IMR-90 (cell line): Measurements from ENCODE around the gene SNX1. TPM values are rescaled to one million over a fixed set of nuclear protein-coding genes. Genes with fewer than 3 reads are reported as not detected.

Source experiments
- ATAC-seq: fragments of 200-7000 bp; cut with Tn5 transposase; 2 replicates; pipeline ENCODE4 v1.9.1; 2020; ENCODE audit warnings: low read depth, mild to moderate bottlenecking, moderate library complexity
- BruUV-seq: library from RNA; stranded (reverse); fragments of 400-500 nt; replicated peaks from 2 replicates; lab custom pipeline; 2021; lab: Mats Ljungman, UMichigan
- CTCF ChIA-PET: fragments of 300-600 bp; formaldehyde crosslinking; extraction: SDS; loops from one replicate; lab custom pipeline; 2021; ENCODE audit warnings: antibody characterized with exemption; lab: Yijun Ruan, JAX
- POLR2A ChIA-PET: fragments of 300-600 bp; sonication (Branson Sonifier 250); formaldehyde crosslinking; loops from one replicate; lab custom pipeline; 2022; ENCODE audit warnings: antibody characterized with exemption; ENCODE audit not compliant: unreplicated experiment; lab: Charles Lee
- DNase-seq: peaks from one replicate; pipeline ENCODE4 v3.0.0; 2013
- H2AFZ ChIP-seq: replicated peaks from 2 replicates; pipeline ENCODE3; 2013; ENCODE audit warnings: low read length, mild to moderate bottlenecking; ENCODE audit not compliant: poor library complexity
- H2AK5ac ChIP-seq: 2 replicates; pipeline ENCODE4 v1.6.1; 2013; ENCODE audit warnings: low read depth, low read length, inconsistent platforms
- H2AK9ac ChIP-seq: replicated peaks from 2 replicates; pipeline ENCODE3; 2013; ENCODE audit warnings: mild to moderate bottlenecking, low read depth, low read length, moderate library complexity; ENCODE audit not compliant: poor library complexity
- H2BK120ac ChIP-seq: 2 replicates; pipeline ENCODE4 v1.6.1; 2013; ENCODE audit warnings: low read depth, low read length, inconsistent platforms
- H2BK15ac ChIP-seq: 3 replicates; pipeline ENCODE4 v1.6.1; 2013; ENCODE audit warnings: low read depth, low read length, inconsistent platforms
- H2BK20ac ChIP-seq: 2 replicates; pipeline ENCODE4 v1.6.1; 2013; ENCODE audit warnings: low read depth, mild to moderate bottlenecking, inconsistent platforms, low read length, moderate library complexity
- H2BK5ac ChIP-seq: 2 replicates; pipeline ENCODE4 v1.6.1; 2013; ENCODE audit warnings: mild to moderate bottlenecking, low read depth, low read length, inconsistent platforms; ENCODE audit not compliant: poor library complexity, severe bottlenecking
- H3K14ac ChIP-seq: replicated peaks from 2 replicates; pipeline ENCODE4 v1.6.1; 2013; ENCODE audit warnings: low read depth, low read length, inconsistent platforms
- H3K18ac ChIP-seq: 2 replicates; pipeline ENCODE4 v1.6.1; 2013; ENCODE audit warnings: low read depth, low read length, control low read depth
- H3K23ac ChIP-seq: 2 replicates; pipeline ENCODE4 v1.6.1; 2013; ENCODE audit warnings: low read depth, low read length, inconsistent platforms
- H3K27ac ChIP-seq: 2 replicates; pipeline ENCODE4 v1.5.1; 2013; ENCODE audit warnings: mild to moderate bottlenecking, control low read depth, low read length; ENCODE audit not compliant: insufficient read depth
- H3K27me3 ChIP-seq: 2 replicates; pipeline ENCODE4 v1.6.1; 2013; ENCODE audit warnings: low read length; ENCODE audit not compliant: control insufficient read depth, insufficient read depth
- H3K36me3 ChIP-seq: 2 replicates; pipeline ENCODE4 v1.6.1; 2013; ENCODE audit warnings: low read length, mixed read lengths; ENCODE audit not compliant: control insufficient read depth, insufficient read depth
- H3K4ac ChIP-seq: 2 replicates; pipeline ENCODE4 v1.6.1; 2013; ENCODE audit warnings: low read depth, low read length, inconsistent platforms
- H3K4me1 ChIP-seq: 2 replicates; pipeline ENCODE4 v1.6.1; 2013; ENCODE audit warnings: low read length, mixed read lengths; ENCODE audit not compliant: control insufficient read depth, insufficient read depth
- H3K4me2 ChIP-seq: 2 replicates; pipeline ENCODE4 v1.6.1; 2013; ENCODE audit warnings: low read depth, mild to moderate bottlenecking, control low read depth, low read length, moderate library complexity
- H3K4me3 ChIP-seq: 2 replicates; pipeline ENCODE4 v1.5.1; 2013; ENCODE audit warnings: low read depth, mild to moderate bottlenecking, control low read depth, low read length, moderate library complexity; ENCODE audit not compliant: insufficient read depth
- H3K56ac ChIP-seq: 2 replicates; pipeline ENCODE4 v1.6.1; 2013; ENCODE audit warnings: low read length, inconsistent platforms; ENCODE audit not compliant: insufficient read depth; ENCODE audit errors: extremely low read depth
- H3K79me1 ChIP-seq, 2 experiments: 2 replicates each; pipeline ENCODE4 v1.6.1; 2013; ENCODE audit warnings: low read length in 2 of 2, inconsistent platforms in 1 of 2, low read depth in 1 of 2
- H3K9ac ChIP-seq: 2 replicates; pipeline ENCODE4 v1.6.1; 2013; ENCODE audit warnings: low read depth, low read length, control low read depth
- H3K9me1 ChIP-seq: 2 replicates; pipeline ENCODE4 v1.6.1; 2013; ENCODE audit warnings: low read length, inconsistent platforms; ENCODE audit not compliant: insufficient read depth
- H3K9me3 ChIP-seq: 2 replicates; pipeline ENCODE4 v1.6.1; 2013; ENCODE audit warnings: low read length; ENCODE audit not compliant: control insufficient read depth, insufficient read depth
- H4K20me1 ChIP-seq: 2 replicates; pipeline ENCODE4 v1.6.1; 2013; ENCODE audit warnings: low read length, inconsistent platforms; ENCODE audit not compliant: insufficient read depth
- H4K5ac ChIP-seq: 2 replicates; pipeline ENCODE4 v1.6.1; 2013; ENCODE audit warnings: mild to moderate bottlenecking, low read depth, low read length, control low read depth
- H4K8ac ChIP-seq, 2 experiments: 2 replicates each; pipeline ENCODE4 v1.6.1; 2013; ENCODE audit warnings: low read depth in 2 of 2, low read length in 2 of 2, control low read depth in 1 of 2, inconsistent platforms in 1 of 2
- H4K91ac ChIP-seq: 2 replicates; pipeline ENCODE4 v1.6.1; 2013; ENCODE audit warnings: low read depth, low read length, inconsistent platforms; ENCODE audit not compliant: insufficient read depth
- MAFK ChIP-seq: IDR thresholded peaks from 2 replicates; pipeline ENCODE4 v1.6.1; 2012; ENCODE audit warnings: low read depth, low read length, improper control_type of control experiment
- WGBS, 2 experiments: methylation state at CpG; one replicate each; pipeline versions ENCODE4 v1.1.5 to v1.1.7; 2013; ENCODE audit warnings: missing lambda C conversion rate in 2 of 2; ENCODE audit not compliant: insufficient read length in 1 of 2; ENCODE audit errors: extremely low coverage in 2 of 2; 5-methylcytosine and 5-hydroxymethylcytosine counted together
- dilution Hi-C: fragments of 300-500 bp; cut with HindIII; formaldehyde crosslinking; loops from one replicate; pipeline ENCODE4 v1.14.3; 2018; ENCODE audit warnings: low sequenced_read_pairs; ENCODE audit not compliant: unreplicated experiment
- in situ Hi-C: fragments of 300-500 bp; cut with MboI; formaldehyde crosslinking; loops from 3 replicates; pipeline ENCODE4 v1.14.3; 2019; ENCODE audit warnings: low sequenced_read_pairs, inconsistent platforms, mixed read lengths
- intact Hi-C: fragments of 100-400 bp; cut with micrococcal nuclease; formaldehyde crosslinking; loops from 2 replicates; pipeline ENCODE4 v1.10.0; 2022
- polyA plus RNA-seq, 3 experiments: library from polyadenylated mRNA; depleted of rRNA; stranded (reverse); fragments of >200 nt; gene quantifications; 2 replicates each; pipeline ENCODE4 v1.2.3, GENCODE V29; 2012; ENCODE audit warnings: low replicate concordance in 1 of 3
- total RNA-seq: library from RNA; depleted of rRNA; stranded (reverse); fragments of >200 nt; gene quantifications from 2 replicates; pipeline ENCODE4 v1.2.3, GENCODE V29; 2012
- TF ChIP-seq, protein P1 (sequence below): conservative IDR thresholded peaks from 2 replicates; pipeline ENCODE4 v1.5.1; 2012; ENCODE audit warnings: mild to moderate bottlenecking, low read depth, low read length, improper control_type of control experiment

The SNX1 gene
- total and polyA plus RNA-seq, 2 of the 4 experiments (the other 2 are of a cell fraction) = 35.3 to 72.3 TPM

DNA sequence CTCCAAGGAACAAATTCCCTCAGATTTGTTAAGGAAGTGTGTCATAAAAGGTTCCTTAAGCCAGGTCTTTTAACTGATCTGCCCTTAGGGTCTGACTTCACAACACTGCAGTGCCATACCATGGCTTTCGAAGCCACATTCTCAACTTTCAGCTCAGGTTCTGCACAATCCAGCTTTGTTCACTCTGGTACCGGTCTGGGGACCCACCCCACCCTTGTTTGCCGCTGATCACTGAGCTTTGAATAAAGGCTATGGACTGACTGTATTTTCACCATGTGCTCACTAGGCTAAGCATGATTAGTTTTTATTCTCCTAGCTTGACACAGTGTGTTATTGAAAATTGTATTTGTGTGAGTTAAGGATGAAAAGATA lies 15.9 kb downstream of the SNX1 start:
- Histone ChIP-seq H4K5ac (no peak overlapping the region), H3K27ac (no peak overlapping the region), H4K20me1 (peaks cover 32% of the 10 kb centered on the region; the same call in 1 of the 2 replicates), H4K91ac (no peak overlapping the region), H3K9ac (no peak overlapping the region), H2BK20ac (no peak overlapping the region), H2BK5ac (no peak overlapping the region), H3K27me3 (no peaks in the 10 kb centered on the region), H3K4me1 (peaks cover 4% of the 10 kb centered on the region), H3K23ac (peak overlapping the region; percentile 10; the same call in 1 of the 2 replicates), H2BK120ac (no peak overlapping the region), H3K4me2 (no peak overlapping the region), H3K36me3 (peaks cover 18% of the 10 kb centered on the region), H3K9me3 (no peaks in the 10 kb centered on the region), H3K4me3 (no peak overlapping the region), H3K79me1 (peaks cover 41 to 57% of the 10 kb centered on the region in 2 experiments), H3K4ac (no peak overlapping the region), H3K18ac (no peak overlapping the region), H4K8ac (no peak overlapping the region), H2AK5ac (no peak overlapping the region), H3K14ac (no peak overlapping the region), H2AFZ (no peak overlapping the region), H2AK9ac (no peak overlapping the region), H2BK15ac (no peak overlapping the region), H3K56ac (no peak overlapping the region), H3K9me1 (peaks cover 11% of the 10 kb centered on the region)
- TF ChIP-seq MAFK = no peak
- TF ChIP-seq, protein P1, sequence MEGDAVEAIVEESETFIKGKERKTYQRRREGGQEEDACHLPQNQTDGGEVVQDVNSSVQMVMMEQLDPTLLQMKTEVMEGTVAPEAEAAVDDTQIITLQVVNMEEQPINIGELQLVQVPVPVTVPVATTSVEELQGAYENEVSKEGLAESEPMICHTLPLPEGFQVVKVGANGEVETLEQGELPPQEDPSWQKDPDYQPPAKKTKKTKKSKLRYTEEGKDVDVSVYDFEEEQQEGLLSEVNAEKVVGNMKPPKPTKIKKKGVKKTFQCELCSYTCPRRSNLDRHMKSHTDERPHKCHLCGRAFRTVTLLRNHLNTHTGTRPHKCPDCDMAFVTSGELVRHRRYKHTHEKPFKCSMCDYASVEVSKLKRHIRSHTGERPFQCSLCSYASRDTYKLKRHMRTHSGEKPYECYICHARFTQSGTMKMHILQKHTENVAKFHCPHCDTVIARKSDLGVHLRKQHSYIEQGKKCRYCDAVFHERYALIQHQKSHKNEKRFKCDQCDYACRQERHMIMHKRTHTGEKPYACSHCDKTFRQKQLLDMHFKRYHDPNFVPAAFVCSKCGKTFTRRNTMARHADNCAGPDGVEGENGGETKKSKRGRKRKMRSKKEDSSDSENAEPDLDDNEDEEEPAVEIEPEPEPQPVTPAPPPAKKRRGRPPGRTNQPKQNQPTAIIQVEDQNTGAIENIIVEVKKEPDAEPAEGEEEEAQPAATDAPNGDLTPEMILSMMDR = no peak
- ChIA-PET CTCF (interaction anchor here (1.3 kb wide), 1 partner anchor 14 kb away, joined by 5 read pairs; no protein-coding TSS in a partner anchor), POLR2A (interaction anchor here (1.5 kb wide), 1 partner anchor 18 kb away, joined by 3 read pairs; the partner anchor contains the start of gene CIAO2A)
- dilution Hi-C loops (no loop called here), intact Hi-C loops (loop anchor here (5.0 kb wide), 1 partner anchor 36 kb away; no protein-coding TSS in a partner anchor), in situ Hi-C loops (no loop called here)
- BruUV-seq = no TSS peak
- WGBS, 2 experiments = 100% methylated on average over 1 of the region's 3 CpGs; no CpG with 5 or more reads in 1 of the 2 experiments
- no peak for ATAC-seq
- DNase-seq = no peak
